GM18511 (cell line): Measurements from ENCODE around the gene TLE4.
"Not testable (repeated sequence)": the region's sequence is repeated elsewhere in the genome, so short reads cannot be mapped to it uniquely, and the experiment has no call there.

ENCODE experiments used
- ATAC-seq: cut with Tn5 transposase; IDR thresholded peaks from one replicate; pipeline ENCODE4 v1.9.1; 2021; ENCODE audit warnings: mild to moderate bottlenecking, moderate library complexity; ENCODE audit not compliant: unreplicated experiment

The TLE4 gene

GRCh38 chr9:79598562-79599345, 27.0 kb downstream of the TLE4 start:
- ATAC-seq: no peak

GRCh38 chr9:79600466-79600865, 28.7 kb downstream of the TLE4 start:
- no peak for ATAC-seq

- no peak for ATAC-seq
Measured at GRCh38 chr9:79603222-79603920, 31.6 kb downstream of the TLE4 start.

GRCh38 chr9:79604149-79604548, 32.4 kb downstream of the TLE4 start:
- no peak for ATAC-seq

GRCh38 chr9:79604921-79605562, 33.3 kb downstream of the TLE4 start:
- ATAC-seq: peak; percentile 24

- not testable (repeated sequence) for ATAC-seq
Measured at GRCh38 chr9:79606529-79606928, 34.8 kb downstream of the TLE4 start.

- ATAC-seq: no peak
Measured at GRCh38 chr9:79609468-79610018, 37.8 kb downstream of the TLE4 start.

GRCh38 chr9:79610019-79610631, 38.4 kb downstream of the TLE4 start:
- ATAC-seq: no peak

- peak; percentile 96 for ATAC-seq
Measured at GRCh38 chr9:79610791-79611614, 39.2 kb downstream of the TLE4 start.

- ATAC-seq: no peak
Measured at GRCh38 chr9:79613145-79613544, 41.4 kb downstream of the TLE4 start.

- ATAC-seq: no peak
Measured at GRCh38 chr9:79615038-79615437, 43.3 kb downstream of the TLE4 start.

- no peak for ATAC-seq
Measured at GRCh38 chr9:79616013-79616412, 44.2 kb downstream of the TLE4 start.

- ATAC-seq: no peak
Measured at GRCh38 chr9:79616971-79617370, 45.2 kb downstream of the TLE4 start.

- ATAC-seq: no peak
Measured at GRCh38 chr9:79617395-79617794, 45.6 kb downstream of the TLE4 start.

- ATAC-seq: no peak
Measured at GRCh38 chr9:79619930-79620329, 48.2 kb downstream of the TLE4 start.

GRCh38 chr9:79621916-79622575, 50.3 kb downstream of the TLE4 start:
- no peak for ATAC-seq

GRCh38 chr9:79623799-79624721, 52.3 kb downstream of the TLE4 start:
- ATAC-seq: peak; percentile 95

GRCh38 chr9:79629721-79630120, 58.0 kb downstream of the TLE4 start:
- ATAC-seq: no peak
